Measurements from ENCODE around the gene SLC25A30.

DNA sequence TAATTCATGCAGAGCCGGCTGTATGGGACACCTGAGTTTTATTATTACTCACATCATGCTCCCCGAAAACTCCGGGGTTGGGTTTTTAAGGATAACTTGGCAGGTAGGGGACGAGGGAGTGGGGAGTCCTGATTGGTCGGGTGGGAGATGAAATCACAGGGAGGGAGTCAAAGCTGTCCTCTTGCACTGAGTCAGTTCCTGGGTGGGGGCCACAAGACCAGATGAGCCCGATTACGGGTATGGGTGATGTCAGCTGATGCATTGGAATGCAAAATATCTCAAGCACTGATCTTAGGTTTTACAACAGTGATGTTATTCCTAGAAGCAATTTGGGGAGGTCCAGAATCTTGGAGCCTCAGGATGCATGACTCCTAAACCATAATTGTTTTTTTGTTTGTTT lies 28.0 kb upstream of the SLC25A30 start:
- TF ChIP-seq, protein P1, sequence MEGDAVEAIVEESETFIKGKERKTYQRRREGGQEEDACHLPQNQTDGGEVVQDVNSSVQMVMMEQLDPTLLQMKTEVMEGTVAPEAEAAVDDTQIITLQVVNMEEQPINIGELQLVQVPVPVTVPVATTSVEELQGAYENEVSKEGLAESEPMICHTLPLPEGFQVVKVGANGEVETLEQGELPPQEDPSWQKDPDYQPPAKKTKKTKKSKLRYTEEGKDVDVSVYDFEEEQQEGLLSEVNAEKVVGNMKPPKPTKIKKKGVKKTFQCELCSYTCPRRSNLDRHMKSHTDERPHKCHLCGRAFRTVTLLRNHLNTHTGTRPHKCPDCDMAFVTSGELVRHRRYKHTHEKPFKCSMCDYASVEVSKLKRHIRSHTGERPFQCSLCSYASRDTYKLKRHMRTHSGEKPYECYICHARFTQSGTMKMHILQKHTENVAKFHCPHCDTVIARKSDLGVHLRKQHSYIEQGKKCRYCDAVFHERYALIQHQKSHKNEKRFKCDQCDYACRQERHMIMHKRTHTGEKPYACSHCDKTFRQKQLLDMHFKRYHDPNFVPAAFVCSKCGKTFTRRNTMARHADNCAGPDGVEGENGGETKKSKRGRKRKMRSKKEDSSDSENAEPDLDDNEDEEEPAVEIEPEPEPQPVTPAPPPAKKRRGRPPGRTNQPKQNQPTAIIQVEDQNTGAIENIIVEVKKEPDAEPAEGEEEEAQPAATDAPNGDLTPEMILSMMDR (IDR thresholded peaks at IDR 0.05; ENCODE audit: insufficient read depth, low read length, poor library complexity, severe bottlenecking): no peak
- no peak for TF ChIP-seq EZH2phosphoT487 (conservative IDR thresholded peaks at IDR 0.05; ENCODE audit: low read length)
